WTC11 (cell line): Measurements from ENCODE around the gene SNX32. TPM values are rescaled to one million over a fixed set of nuclear protein-coding genes. Genes with fewer than 3 reads are reported as not detected.

ENCODE experiments used
- ATAC-seq: fragments of 200-7000 bp; cut with Tn5 transposase; 2 replicates; pipeline ENCODE4 v1.10.0; 2021; ENCODE audit warnings: mild to moderate bottlenecking, moderate library complexity
- CTCF ChIA-PET: fragments of 300-600 bp; sonication (Branson Sonifier 250); formaldehyde crosslinking; loops from one replicate; lab custom pipeline; 2021; ENCODE audit warnings: antibody characterized with exemption; lab: Charles Lee
- POLR2A ChIA-PET: fragments of 350-600 bp; sonication (Branson Sonifier 250); formaldehyde crosslinking; loops from one replicate; lab custom pipeline; 2021; ENCODE audit warnings: antibody characterized with exemption; lab: Charles Lee
- DNase-seq: peaks from one replicate; pipeline ENCODE4 v3.0.0; 2021; ENCODE audit warnings: low spot score
- H3K27ac Mint-ChIP-seq: 2 replicates; pipeline ENCODE4 v1.8.0; 2021; ENCODE audit warnings: mixed read lengths
- H3K27me3 Mint-ChIP-seq: 2 replicates; pipeline ENCODE4 v1.8.0; 2021; ENCODE audit warnings: low read depth, mild to moderate bottlenecking, moderate library complexity, mixed read lengths
- H3K36me3 Mint-ChIP-seq: 2 replicates; pipeline ENCODE4 v1.8.0; 2021; ENCODE audit warnings: mixed read lengths
- H3K4me1 Mint-ChIP-seq: 2 replicates; pipeline ENCODE4 v1.8.0; 2022; ENCODE audit warnings: mixed read lengths
- H3K4me3 Mint-ChIP-seq: 2 replicates; pipeline ENCODE4 v1.8.0; 2021; ENCODE audit warnings: mild to moderate bottlenecking, moderate library complexity, mixed read lengths
- H3K9me3 Mint-ChIP-seq: 2 replicates; pipeline ENCODE4 v1.8.0; 2021; ENCODE audit warnings: mixed read lengths
- AFF4 ChIP-seq: sonication (generic); formaldehyde crosslinking; IDR thresholded peaks from 2 replicates; pipeline ENCODE4 v1.8.1; 2023; ENCODE audit warnings: mild to moderate bottlenecking, missing genetic modification reagents, borderline replicate concordance
- CBFB ChIP-seq: sonication (generic); formaldehyde crosslinking; IDR thresholded peaks from 2 replicates; pipeline ENCODE4 v1.8.1; 2022; ENCODE audit warnings: mild to moderate bottlenecking, low read depth, missing genetic modification reagents
- CDX4 ChIP-seq: fragments of 250-450 bp; sonication (Bioruptor Pico); IDR thresholded peaks from 2 replicates; pipeline ENCODE4 v1.9.0; 2021; ENCODE audit warnings: moderate library complexity, mild to moderate bottlenecking, inconsistent platforms, borderline replicate concordance
- CREB1 ChIP-seq: sonication (generic); formaldehyde crosslinking; IDR thresholded peaks from 2 replicates; pipeline ENCODE4 v1.8.0; 2023; ENCODE audit warnings: mild to moderate bottlenecking, missing genetic modification reagents
- CREM ChIP-seq: sonication (generic); formaldehyde crosslinking; IDR thresholded peaks from 2 replicates; pipeline ENCODE4 v1.8.1; 2022; ENCODE audit warnings: mild to moderate bottlenecking, missing genetic modification reagents, moderate library complexity
- ELF4 ChIP-seq: sonication (generic); formaldehyde crosslinking; IDR thresholded peaks from 2 replicates; pipeline ENCODE4 v1.8.1; 2022; ENCODE audit warnings: low read depth, mild to moderate bottlenecking, moderate library complexity, missing genetic modification reagents
- FOXP1 ChIP-seq: sonication (generic); formaldehyde crosslinking; IDR thresholded peaks from 2 replicates; pipeline ENCODE4 v1.8.0; 2022; ENCODE audit warnings: missing genetic modification reagents, mild to moderate bottlenecking, moderate library complexity, borderline replicate concordance
- GABPB1 ChIP-seq: sonication (generic); formaldehyde crosslinking; IDR thresholded peaks from 2 replicates; pipeline ENCODE4 v1.8.1; 2023; ENCODE audit warnings: mild to moderate bottlenecking, missing genetic modification reagents
- GRHL2 ChIP-seq: fragments of 250-450 bp; sonication (Bioruptor Pico); IDR thresholded peaks from 2 replicates; pipeline ENCODE4 v1.8.0; 2022; ENCODE audit warnings: mild to moderate bottlenecking, moderate library complexity; ENCODE audit not compliant: insufficient replicate concordance, severe bottlenecking
- KAT7 ChIP-seq: sonication (generic); formaldehyde crosslinking; IDR thresholded peaks from 2 replicates; pipeline ENCODE4 v1.8.1; 2023; ENCODE audit warnings: missing genetic modification reagents, mild to moderate bottlenecking, borderline replicate concordance
- NR1H2 ChIP-seq: sonication (generic); formaldehyde crosslinking; IDR thresholded peaks from 2 replicates; pipeline ENCODE4 v1.9.0; 2021; ENCODE audit warnings: mild to moderate bottlenecking, moderate library complexity, missing genetic modification reagents
- NR2C2 ChIP-seq: sonication (generic); formaldehyde crosslinking; IDR thresholded peaks from 2 replicates; pipeline ENCODE4 v1.8.0; 2022; ENCODE audit warnings: mild to moderate bottlenecking, missing genetic modification reagents
- SMAD4 ChIP-seq: sonication (generic); formaldehyde crosslinking; IDR thresholded peaks from 2 replicates; pipeline ENCODE4 v1.8.0; 2022; ENCODE audit warnings: mild to moderate bottlenecking, missing genetic modification reagents
- SOX15 ChIP-seq: fragments of 250-450 bp; sonication (Bioruptor Pico); IDR thresholded peaks from 2 replicates; pipeline ENCODE4 v1.9.0; 2021; ENCODE audit warnings: mild to moderate bottlenecking
- TCF7 ChIP-seq: sonication (generic); formaldehyde crosslinking; IDR thresholded peaks from 2 replicates; pipeline ENCODE4 v1.8.0; 2022; ENCODE audit warnings: mild to moderate bottlenecking, low read depth, missing genetic modification reagents, moderate library complexity
- ZNF121 ChIP-seq: sonication (generic); formaldehyde crosslinking; IDR thresholded peaks from 2 replicates; pipeline ENCODE4 v1.8.0; 2023; ENCODE audit warnings: missing genetic modification reagents
- ZNF138 ChIP-seq: sonication (generic); formaldehyde crosslinking; conservative IDR thresholded peaks from 2 replicates; pipeline ENCODE4 v1.8.1; 2022; ENCODE audit warnings: mild to moderate bottlenecking, moderate library complexity, missing genetic modification reagents
- ZSCAN18 ChIP-seq: fragments of 250-450 bp; sonication (Bioruptor Pico); IDR thresholded peaks from 2 replicates; pipeline ENCODE4 v2.1.2; 2022; ENCODE audit warnings: mild to moderate bottlenecking, moderate library complexity
- total RNA-seq: library from RNA; stranded (reverse); gene quantifications from 3 replicates; pipeline ENCODE4 v1.2.3, GENCODE V29; 2021

The SNX32 gene
- total RNA-seq, 1 experiment from 2014 or later, result 2.9 TPM

- ChIA-PET CTCF (interaction anchor here (0.6 to 11.9 kb wide), 64 partner anchors 10 to 871 kb away, joined by 3 to 539 read pairs (median 6); partner anchors contain the start of genes AP5B1, ARL2, BANF1 and CFL1), POLR2A (interaction anchor here (1.2 to 2.2 kb wide), 3 partner anchors 15 to 34 kb away, joined by 4 to 16 read pairs (median 5); partner anchors contain the start of gene MUS81)
- Mint-ChIP-seq H3K9me3 (no peaks in the 10 kb centered on the region), H3K27ac (no peak overlapping the region), H3K4me1 (peaks cover 29% of the 10 kb centered on the region), H3K36me3 (peaks cover 42% of the 10 kb centered on the region), H3K27me3 (peaks cover 13% of the 10 kb centered on the region), H3K4me3 (no peak overlapping the region)
- no peak for DNase-seq
- TF ChIP-seq AFF4 (CRISPR knock-in tag) (no peak), GRHL2 (CRISPR knock-in tag) (no peak), FOXP1 (CRISPR knock-in tag) (no peak), NR2C2 (no peak), ZNF121 (CRISPR knock-in tag) (no peak), CBFB (CRISPR knock-in tag) (no peak), TCF7 (CRISPR knock-in tag) (no peak), KAT7 (no peak), CREM (CRISPR knock-in tag) (no peak), ZSCAN18 (CRISPR knock-in tag) (no peak), GABPB1 (no peak), NR1H2 (CRISPR knock-in tag) (no peak), CREB1 (CRISPR knock-in tag) (no peak), SOX15 (CRISPR knock-in tag) (no peak), ELF4 (CRISPR knock-in tag) (no peak)
- no peak for ATAC-seq
Measured at GRCh38 chr11:65885231-65885630, 51.5 kb downstream of the SNX32 start.

GRCh38 chr11:65885808-65886536 lies 52.2 kb downstream of the SNX32 start:
- Mint-ChIP-seq H3K9me3 (no peaks in the 10 kb centered on the region), H3K36me3 (peaks cover 42% of the 10 kb centered on the region)
- no peak for ATAC-seq

More at GRCh38 chr11:65885808-65886536, 52.2 kb downstream of the SNX32 start:
- POLR2A ChIA-PET, result interaction anchor here (1.3 kb wide), 1 partner anchor 26 kb away, joined by 5 read pairs; the partner anchor contains the start of gene MUS81
- H3K4me1 Mint-ChIP-seq, result peaks cover 30% of the 10 kb centered on the region
- CTCF ChIA-PET, result interaction anchor here (0.6 to 11.9 kb wide), 15 partner anchors 9 to 279 kb away, joined by 3 to 539 read pairs (median 15); partner anchors contain the start of genes AP5B1, CFL1, CST6 and EFEMP2
- peak overlapping the region; percentile 97 for H3K4me3 Mint-ChIP-seq
- no peak for DNase-seq
- H3K27me3 Mint-ChIP-seq, result peaks cover 15% of the 10 kb centered on the region
- H3K27ac Mint-ChIP-seq, result no peak overlapping the region
- TF ChIP-seq CBFB (CRISPR knock-in tag) (no peak), SMAD4 (CRISPR knock-in tag) (no peak), ZNF138 (CRISPR knock-in tag) (no peak), ELF4 (CRISPR knock-in tag) (no peak), CDX4 (CRISPR knock-in tag) (no peak)
- TF ChIP-seq, all 79 proteins: peak for 0
